Parathyroid adenoma (tissue), 2 donors: ENCODE data around the gene BTG2.

Experiments
- H2AFZ ChIP-seq: fragments of 300-600 bp; sonication (generic); one replicate; pipeline ENCODE4 v1.7.0; 2017; ENCODE audit warnings: antibody characterized with exemption, mild to moderate bottlenecking
- H3K27ac ChIP-seq: fragments of 300-600 bp; sonication (generic); one replicate; pipeline ENCODE4 v1.7.0; 2017
- H3K27me3 ChIP-seq: fragments of 300-600 bp; sonication (generic); one replicate; pipeline ENCODE4 v1.7.0; 2017; ENCODE audit warnings: low read length; ENCODE audit not compliant: control insufficient read depth, insufficient read depth
- H3K36me3 ChIP-seq: fragments of 300-600 bp; sonication (generic); one replicate; pipeline ENCODE4 v1.7.0; 2017; ENCODE audit warnings: low read length; ENCODE audit not compliant: control insufficient read depth, insufficient read depth
- H3K4me1 ChIP-seq: fragments of 300-600 bp; sonication (generic); one replicate; pipeline ENCODE4 v1.7.0; 2017; ENCODE audit warnings: control low read depth
- H3K4me2 ChIP-seq: fragments of 300-600 bp; sonication (generic); one replicate; pipeline ENCODE4 v1.7.0; 2017; ENCODE audit warnings: low read length
- H3K4me3 ChIP-seq: fragments of 300-600 bp; sonication (generic); one replicate; pipeline ENCODE4 v1.7.0; 2017; ENCODE audit warnings: low read depth, low read length
- H3K79me2 ChIP-seq: fragments of 300-600 bp; sonication (generic); one replicate; pipeline ENCODE4 v1.7.0; 2017; ENCODE audit warnings: control low read depth
- H3K9ac ChIP-seq: fragments of 300-600 bp; sonication (generic); one replicate; pipeline ENCODE4 v1.7.0; 2017; ENCODE audit warnings: mild to moderate bottlenecking
- H3K9me3 ChIP-seq: fragments of 300-600 bp; sonication (generic); one replicate; pipeline ENCODE4 v1.7.0; 2017; ENCODE audit warnings: low read length; ENCODE audit not compliant: control insufficient read depth
- CTCF ChIP-seq: fragments of 300-600 bp; sonication (generic); IDR thresholded peaks from one replicate; pipeline ENCODE4 v1.7.0; 2017; ENCODE audit warnings: antibody characterized with exemption, mild to moderate bottlenecking
- donor health status: primary hyperparathyroidism.

BTG2 gene

GRCh38 chr1:203340112-203340790 is 34.9 kb downstream of the BTG2 start:
- Histone ChIP-seq H3K27ac (no peak overlapping the region), H3K36me3 (no peaks in the 10 kb centered on the region), H3K4me2 (no peak overlapping the region), H2AFZ (no peak overlapping the region), H3K9ac (no peak overlapping the region), H3K4me3 (no peak overlapping the region), H3K79me2 (no peaks in the 10 kb centered on the region), H3K9me3 (no peaks in the 10 kb centered on the region), H3K4me1 (peaks cover 6% of the 10 kb centered on the region), H3K27me3 (no peaks in the 10 kb centered on the region)
- peak; percentile 71 for TF ChIP-seq CTCF

GRCh38 chr1:203342192-203342940 is 37.0 kb downstream of the BTG2 start:
- no peaks in the 10 kb centered on the region for H3K27me3 ChIP-seq

GRCh38 chr1:203343956-203344754 is 38.8 kb downstream of the BTG2 start:
- H2AFZ ChIP-seq, result no peak overlapping the region
- H3K9ac ChIP-seq, result no peak overlapping the region
- no peak overlapping the region for H3K4me2 ChIP-seq
- H3K9me3 ChIP-seq, result no peaks in the 10 kb centered on the region
- H3K4me3 ChIP-seq, result no peak overlapping the region
- no peak for TF ChIP-seq CTCF
- no peaks in the 10 kb centered on the region for H3K36me3 ChIP-seq
- H3K79me2 ChIP-seq, result no peaks in the 10 kb centered on the region
- no peaks in the 10 kb centered on the region for H3K4me1 ChIP-seq
- no peak overlapping the region for H3K27ac ChIP-seq
- H3K27me3 ChIP-seq, result no peaks in the 10 kb centered on the region

More at GRCh38 chr1:203342192-203342940, 37.0 kb downstream of the BTG2 start:
- Histone ChIP-seq H3K9me3 (no peaks in the 10 kb centered on the region), H3K27ac (no peak overlapping the region), H3K4me2 (no peak overlapping the region), H3K36me3 (no peaks in the 10 kb centered on the region), H3K9ac (no peak overlapping the region), H3K79me2 (no peaks in the 10 kb centered on the region), H2AFZ (no peak overlapping the region), H3K4me1 (no peaks in the 10 kb centered on the region), H3K4me3 (no peak overlapping the region)
- peak; percentile 63 for TF ChIP-seq CTCF

GRCh38 chr1:203346060-203346768 is 40.9 kb downstream of the BTG2 start:
- H3K27me3 ChIP-seq, result no peaks in the 10 kb centered on the region
- H3K9me3 ChIP-seq, result no peaks in the 10 kb centered on the region
- no peak overlapping the region for H3K9ac ChIP-seq
- no peaks in the 10 kb centered on the region for H3K4me1 ChIP-seq
- no peak overlapping the region for H2AFZ ChIP-seq
- H3K4me3 ChIP-seq, result no peak overlapping the region
- no peak overlapping the region for H3K4me2 ChIP-seq
- no peaks in the 10 kb centered on the region for H3K36me3 ChIP-seq
- TF ChIP-seq CTCF, result no peak
- H3K27ac ChIP-seq, result no peak overlapping the region
- H3K79me2 ChIP-seq, result no peaks in the 10 kb centered on the region
